Trophoblast cell (in vitro differentiated cells and primary cell): ENCODE data around the gene FAM83B.
"Not testable (repeated sequence)": the region's sequence is repeated elsewhere in the genome, so short reads cannot be mapped to it uniquely, and the experiment has no call there.

Experiments
- DNase-seq, 2 donors: peaks; one replicate each; pipeline ENCODE4 v3.0.0-alpha.2; 2016
- H2AFZ ChIP-seq: 2 replicates; pipeline ENCODE4 v1.6.1; 2013; ENCODE audit warnings: low read length, moderate library complexity, mild to moderate bottlenecking; ENCODE audit not compliant: insufficient read depth, poor library complexity
- H2AK5ac ChIP-seq: 2 replicates; pipeline ENCODE4 v1.6.1; 2013; ENCODE audit warnings: mild to moderate bottlenecking, low read length
- H2BK120ac ChIP-seq: 2 replicates; pipeline ENCODE4 v1.6.1; 2013; ENCODE audit warnings: low read length, mild to moderate bottlenecking, moderate library complexity; ENCODE audit not compliant: insufficient read depth, poor library complexity
- H2BK12ac ChIP-seq: 2 replicates; pipeline ENCODE4 v1.6.1; 2013; ENCODE audit warnings: mild to moderate bottlenecking, low read length, moderate library complexity
- H2BK5ac ChIP-seq: 2 replicates; pipeline ENCODE4 v1.6.1; 2013; ENCODE audit warnings: low read length, low read depth, moderate library complexity, mild to moderate bottlenecking; ENCODE audit not compliant: poor library complexity
- H3K14ac ChIP-seq: 2 replicates; pipeline ENCODE4 v1.6.1; 2013; ENCODE audit warnings: mild to moderate bottlenecking, low read length
- H3K18ac ChIP-seq: 2 replicates; pipeline ENCODE4 v1.6.1; 2013; ENCODE audit warnings: mild to moderate bottlenecking, low read length
- H3K23ac ChIP-seq: 2 replicates; pipeline ENCODE4 v1.6.1; 2013; ENCODE audit warnings: low read length
- H3K27ac ChIP-seq: 2 replicates; pipeline ENCODE4 v1.5.1; 2013; ENCODE audit warnings: low read depth, mild to moderate bottlenecking, inconsistent platforms, low read length, moderate library complexity
- H3K27me3 ChIP-seq: 2 replicates; pipeline ENCODE4 v1.6.1; 2013; ENCODE audit warnings: inconsistent platforms, mild to moderate bottlenecking, low read length, moderate library complexity; ENCODE audit not compliant: insufficient read depth
- H3K36me3 ChIP-seq, 2 experiments: 1 replicate in 1 of 2; 2 replicates in 1 of 2; pipeline ENCODE4 v1.6.1; 2013; ENCODE audit warnings: low read length in 2 of 2, mild to moderate bottlenecking in 2 of 2, moderate library complexity in 1 of 2; ENCODE audit not compliant: insufficient read depth in 2 of 2, control insufficient read depth in 1 of 2
- H3K4ac ChIP-seq: 2 replicates; pipeline ENCODE4 v1.6.1; 2013; ENCODE audit warnings: low read depth, mild to moderate bottlenecking, low read length, moderate library complexity
- H3K4me1 ChIP-seq, 2 experiments: 1 replicate in 1 of 2; 2 replicates in 1 of 2; pipeline ENCODE4 v1.6.1; 2013; ENCODE audit warnings: low read length in 2 of 2, mild to moderate bottlenecking in 2 of 2, moderate library complexity in 1 of 2; ENCODE audit not compliant: insufficient read depth in 2 of 2, control insufficient read depth in 1 of 2
- H3K4me2 ChIP-seq: 2 replicates; pipeline ENCODE4 v1.6.1; 2013; ENCODE audit warnings: inconsistent platforms, mild to moderate bottlenecking, low read length, moderate library complexity
- H3K4me3 ChIP-seq: 2 replicates; pipeline ENCODE4 v1.5.1; 2013; ENCODE audit warnings: mild to moderate bottlenecking, low read depth, low read length, inconsistent platforms
- H3K79me1 ChIP-seq: one replicate; pipeline ENCODE4 v1.6.1; 2013; ENCODE audit warnings: low read length
- H3K79me2 ChIP-seq: 2 replicates; pipeline ENCODE4 v1.6.1; 2013; ENCODE audit warnings: low read length, mild to moderate bottlenecking; ENCODE audit not compliant: control insufficient read depth, insufficient read depth, poor library complexity
- H3K9ac ChIP-seq: 2 replicates; pipeline ENCODE4 v1.6.1; 2013; ENCODE audit warnings: mild to moderate bottlenecking, low read length
- H3K9me3 ChIP-seq: 2 replicates; pipeline ENCODE4 v1.6.1; 2013; ENCODE audit warnings: low read depth, mild to moderate bottlenecking, control low read depth, inconsistent platforms, low read length; ENCODE audit not compliant: insufficient read depth
- H4K12ac ChIP-seq: 2 replicates; pipeline ENCODE4 v1.6.1; 2013; ENCODE audit warnings: low read depth, mild to moderate bottlenecking, low read length, moderate library complexity
- H4K8ac ChIP-seq: 2 replicates; pipeline ENCODE4 v1.6.1; 2013; ENCODE audit warnings: low read depth, mild to moderate bottlenecking, low read length, moderate library complexity
- H4K91ac ChIP-seq: one replicate; pipeline ENCODE4 v1.6.1; 2013; ENCODE audit warnings: low read depth, mild to moderate bottlenecking, low read length, moderate library complexity
- WGBS: extraction: QIAGEN DNeasy Blood & Tissue Kit; methylation state at CpG from one replicate; pipeline ENCODE4 v1.1.7; 2013; ENCODE audit warnings: missing lambda C conversion rate; ENCODE audit not compliant: insufficient read length, insufficient coverage; ENCODE audit errors: extremely low coverage; 5-methylcytosine and 5-hydroxymethylcytosine counted together

Gene FAM83B

DNA sequence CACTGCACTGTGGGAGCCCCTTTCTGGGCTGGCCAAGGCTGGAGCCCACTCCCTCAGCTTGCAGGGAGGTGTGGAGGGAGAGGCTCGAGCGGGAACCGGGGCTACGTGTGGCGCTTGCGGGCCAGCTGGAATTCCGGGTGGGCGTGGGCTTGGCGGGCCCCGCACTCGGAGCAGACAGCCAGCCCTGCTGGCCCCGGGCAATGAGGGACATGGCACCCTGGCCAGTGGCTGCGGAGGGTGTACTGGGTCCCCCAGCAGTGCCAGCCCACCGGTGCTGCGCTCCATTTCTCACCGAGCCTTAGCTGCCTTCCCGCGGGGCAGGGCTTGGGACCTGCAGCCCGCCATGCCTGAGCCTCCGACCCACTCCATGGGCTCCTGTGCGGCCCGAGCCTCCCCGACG lies 132.6 kb downstream of the FAM83B start:
- H4K91ac ChIP-seq, H3K4me2 ChIP-seq, H3K4ac ChIP-seq, H3K23ac ChIP-seq, H3K4me3 ChIP-seq, H3K18ac ChIP-seq, H3K79me2 ChIP-seq, H2AK5ac ChIP-seq, H2BK12ac ChIP-seq, H3K4me1 ChIP-seq, H2BK5ac ChIP-seq, DNase-seq, H3K14ac ChIP-seq, H3K27me3 ChIP-seq, H4K8ac ChIP-seq, H2AFZ ChIP-seq, H3K36me3 ChIP-seq, H4K12ac ChIP-seq, H3K27ac ChIP-seq, H3K9ac ChIP-seq, H3K9me3 ChIP-seq, H2BK120ac ChIP-seq, H3K79me1 ChIP-seq: not testable (repeated sequence)
- no CpG with 5 or more reads among the region's 24 CpGs for WGBS

DNA sequence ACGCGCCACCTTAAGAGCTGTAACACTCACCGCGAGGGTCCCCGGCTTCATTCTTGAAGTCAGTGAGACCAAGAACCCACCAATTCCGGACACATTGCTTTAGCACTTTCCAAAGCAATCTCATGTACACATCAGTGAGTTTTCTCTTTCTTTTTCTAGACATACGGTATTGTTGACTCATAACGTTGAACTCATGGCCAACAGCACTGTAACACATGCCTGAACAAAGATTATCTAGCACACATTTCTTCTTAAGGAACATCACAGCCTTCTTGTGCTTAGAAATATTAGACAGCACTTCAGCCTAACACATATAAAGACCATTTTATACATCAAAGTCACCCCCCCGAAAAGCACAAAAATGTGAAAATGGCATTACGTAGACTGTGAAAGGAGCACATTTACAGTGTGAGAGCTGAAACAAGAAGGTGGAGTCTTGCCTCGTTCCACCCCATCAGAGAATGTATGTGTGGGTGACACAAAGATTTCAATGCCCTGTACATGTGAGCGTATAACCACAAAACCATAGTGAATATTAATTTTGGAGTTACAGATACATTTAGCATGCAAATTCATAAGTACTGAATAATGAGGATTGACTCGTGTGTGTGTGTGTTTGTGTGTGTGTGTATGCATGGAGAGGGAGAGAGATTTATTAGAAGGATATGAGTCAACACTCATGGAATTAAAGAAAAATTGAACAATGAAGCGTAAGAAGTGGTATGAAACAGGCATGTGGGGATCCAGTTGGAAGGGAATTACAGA lies 134.1 kb downstream of the FAM83B start:
- Histone ChIP-seq H2AFZ (no peak overlapping the region), H3K36me3 (no peaks in the 10 kb centered on the region), H2BK5ac (no peak overlapping the region), H3K27ac (no peak overlapping the region), H3K18ac (no peak overlapping the region), H3K4me3 (no peak overlapping the region), H3K14ac (no peak overlapping the region), H3K9me3 (no peaks in the 10 kb centered on the region), H2BK12ac (no peak overlapping the region), H4K12ac (no peak overlapping the region), H2AK5ac (no peak overlapping the region), H3K4me1 (peaks cover 3% of the 10 kb centered on the region in 2 experiments), H3K23ac (no peak overlapping the region), H3K27me3 (no peaks in the 10 kb centered on the region), H3K79me1 (no peaks in the 10 kb centered on the region), H3K4me2 (no peak overlapping the region), H3K9ac (no peak overlapping the region), H3K4ac (no peak overlapping the region), H2BK120ac (no peak overlapping the region), H4K91ac (no peak overlapping the region), H3K79me2 (no peaks in the 10 kb centered on the region), H4K8ac (no peak overlapping the region)
- no CpG with 5 or more reads among the region's 14 CpGs for WGBS
- peak in 1 of 2 donors; percentile 23 for DNase-seq

GRCh38 chr6:54981276-54981609 lies 134.7 kb downstream of the FAM83B start:
- H2BK120ac ChIP-seq = no peak overlapping the region
- H3K27me3 ChIP-seq = no peaks in the 10 kb centered on the region
- H3K4me1 ChIP-seq = peaks cover 3% of the 10 kb centered on the region in 2 experiments
- H3K9ac ChIP-seq = no peak overlapping the region
- no peak overlapping the region for H2AK5ac ChIP-seq
- no peak overlapping the region for H4K8ac ChIP-seq
- no peaks in the 10 kb centered on the region for H3K9me3 ChIP-seq
- H4K12ac ChIP-seq = no peak overlapping the region
- no peak overlapping the region for H3K4me3 ChIP-seq
- H3K4me2 ChIP-seq = no peak overlapping the region
- no peak overlapping the region for H3K23ac ChIP-seq
- no peak overlapping the region for H2AFZ ChIP-seq
- no peak overlapping the region for H3K27ac ChIP-seq
- WGBS = no CpG with 5 or more reads among the region's 2 CpGs
- H3K14ac ChIP-seq = no peak overlapping the region
- no peak overlapping the region for H2BK5ac ChIP-seq
- no peak overlapping the region for H4K91ac ChIP-seq
- no peak overlapping the region for H3K4ac ChIP-seq
- no peaks in the 10 kb centered on the region for H3K79me1 ChIP-seq
- no peaks in the 10 kb centered on the region for H3K36me3 ChIP-seq
- no peak overlapping the region for H3K18ac ChIP-seq
- H2BK12ac ChIP-seq = no peak overlapping the region
- peak; percentile 30 to 35 for DNase-seq
- no peaks in the 10 kb centered on the region for H3K79me2 ChIP-seq

GRCh38 chr6:54981647-54982046 lies 135.1 kb downstream of the FAM83B start:
- peaks cover 3% of the 10 kb centered on the region in 2 experiments for H3K4me1 ChIP-seq
- H4K91ac ChIP-seq = no peak overlapping the region
- H2BK12ac ChIP-seq = no peak overlapping the region
- no peak overlapping the region for H2AFZ ChIP-seq
- no peak overlapping the region for H3K18ac ChIP-seq
- H3K9me3 ChIP-seq = no peaks in the 10 kb centered on the region
- H3K4me3 ChIP-seq = no peak overlapping the region
- H3K27ac ChIP-seq = no peak overlapping the region
- no peak overlapping the region for H3K9ac ChIP-seq
- H3K23ac ChIP-seq = no peak overlapping the region
- H4K8ac ChIP-seq = no peak overlapping the region
- H3K36me3 ChIP-seq = no peaks in the 10 kb centered on the region
- no peaks in the 10 kb centered on the region for H3K79me1 ChIP-seq
- WGBS = no CpG with 5 or more reads among the region's 3 CpGs
- H3K14ac ChIP-seq = no peak overlapping the region
- DNase-seq = peak; percentile 67 to 83
- no peak overlapping the region for H2AK5ac ChIP-seq
- no peak overlapping the region for H4K12ac ChIP-seq
- H3K4ac ChIP-seq = no peak overlapping the region
- no peak overlapping the region for H2BK5ac ChIP-seq
- no peaks in the 10 kb centered on the region for H3K79me2 ChIP-seq
- no peaks in the 10 kb centered on the region for H3K27me3 ChIP-seq
- H2BK120ac ChIP-seq = no peak overlapping the region
- H3K4me2 ChIP-seq = no peak overlapping the region
